Heart left ventricle (tissue), 13 donors: Measurements from ENCODE around the gene CGB2.

Experiments
- CTCF ChIP-seq, 12 donors: fragments of 200-600 bp; sonication (generic) in 4 of 12; IDR thresholded peaks; one replicate each; pipeline versions ENCODE4 v1.5.0 to v1.8.0; 2018 to 2022; ENCODE audit warnings: antibody characterized with exemption in 12 of 12, mild to moderate bottlenecking in 5 of 12
- POLR2A ChIP-seq, 2 donors: fragments of 450-650 bp; IDR thresholded peaks; one replicate each; pipeline ENCODE4 v1.6.1; 2017; ENCODE audit warnings: antibody characterized with exemption in 2 of 2, mild to moderate bottlenecking in 2 of 2, moderate library complexity in 2 of 2
- donor health status: ischemic (EF 13 %, LVEDD 7.1; RV severe dilation, severe dysfunction).
- donor health status: DM: no; HTN: yes; CAD: no.
- donor health status: DM: no; HTN: no; CAD: no.
- donor health status: ischemic (EF 25% LVEDD 6.9; RV normal size, moderate dysfunction).
- donor health status: ischemic (EF 25% LVEDD 5.7; RV mildly dilated, moderate dysfunction).
- donor health status: ischemic (EF 35%, LVEDD 5.7; RV mildly dilated, moderate dysfunction).
- donor health status: nonischemic (EF 11% LVEDD 7.7; RV severe dilation, severe dysfunction).
- donor health status: DM: yes; HTN: yes; CAD: no.
- donor health status: PGD.
- donor health status: ischemic (EF 29% LVEDD 5.4; RV normal size, mild dysfunction).
- donor health status: nonischemic (EF 23%, LVEDD 6.1; RV moderate dilation, normal function).

GRCh38 chr19:48991873-48992580 is 39.7 kb upstream of the CGB2 start:
- TF ChIP-seq CTCF (IDR thresholded peaks at IDR 0.05), result no peak
- TF ChIP-seq POLR2A (IDR thresholded peaks at IDR 0.05), result peak in 1 of 2 donors; percentile 55
